ENCODE measurements around the gene ARHGAP42. TPM values are rescaled to one million over a fixed set of nuclear protein-coding genes. Genes with fewer than 3 reads are reported as not detected.
"Not testable (repeated sequence)": the region's sequence is repeated elsewhere in the genome, so short reads cannot be mapped to it uniquely, and the experiment has no call there.

ARHGAP42 gene
- total RNA-seq, 1 experiment from 2014 or later = 21.5 TPM

- Histone ChIP-seq H3K27me3 (ENCODE audit: control insufficient read depth, insufficient read depth, low read length) (no peaks in the 10 kb centered on the region), H3K4me3 (ENCODE audit: insufficient read depth, low read depth, low read length) (no peak overlapping the region), H3K36me3 (replicated peaks; ENCODE audit: control insufficient read depth, insufficient read depth, low read length) (no peaks in the 10 kb centered on the region)
- no peak for DNase-seq
These were observed 324.8 kb downstream of the ARHGAP42 start for GRCh38 chr11:101011881-101012280.

GRCh38 chr11:101013702-101014101, 326.6 kb downstream of the ARHGAP42 start:
- H3K4me3 ChIP-seq (ENCODE audit: insufficient read depth, low read depth, low read length); H3K36me3 ChIP-seq (replicated peaks; ENCODE audit: control insufficient read depth, insufficient read depth, low read length); H3K27me3 ChIP-seq (ENCODE audit: control insufficient read depth, insufficient read depth, low read length); DNase-seq: not testable (repeated sequence)

GRCh38 chr11:101014600-101015285, 327.7 kb downstream of the ARHGAP42 start:
- Histone ChIP-seq H3K4me3 (ENCODE audit: insufficient read depth, low read depth, low read length) (no peak overlapping the region), H3K27me3 (ENCODE audit: control insufficient read depth, insufficient read depth, low read length) (no peaks in the 10 kb centered on the region), H3K36me3 (replicated peaks; ENCODE audit: control insufficient read depth, insufficient read depth, low read length) (no peaks in the 10 kb centered on the region)
- DNase-seq = no peak

- no peak overlapping the region for H3K4me3 ChIP-seq (ENCODE audit: insufficient read depth, low read depth, low read length)
- DNase-seq = no peak
- no peaks in the 10 kb centered on the region for H3K36me3 ChIP-seq (replicated peaks; ENCODE audit: control insufficient read depth, insufficient read depth, low read length)
- H3K27me3 ChIP-seq (ENCODE audit: control insufficient read depth, insufficient read depth, low read length) = no peaks in the 10 kb centered on the region
These were observed 332.8 kb downstream of the ARHGAP42 start for GRCh38 chr11:101019870-101020269.

- Histone ChIP-seq H3K36me3 (replicated peaks; ENCODE audit: control insufficient read depth, insufficient read depth, low read length) (no peaks in the 10 kb centered on the region), H3K4me3 (ENCODE audit: insufficient read depth, low read depth, low read length) (no peak overlapping the region), H3K27me3 (ENCODE audit: control insufficient read depth, insufficient read depth, low read length) (no peaks in the 10 kb centered on the region)
- DNase-seq = no peak
These were observed 335.2 kb downstream of the ARHGAP42 start for GRCh38 chr11:101022256-101022655.

- DNase-seq = no peak
- H3K36me3 ChIP-seq (replicated peaks; ENCODE audit: control insufficient read depth, insufficient read depth, low read length) = no peaks in the 10 kb centered on the region
- no peak overlapping the region for H3K4me3 ChIP-seq (ENCODE audit: insufficient read depth, low read depth, low read length)
- no peaks in the 10 kb centered on the region for H3K27me3 ChIP-seq (ENCODE audit: control insufficient read depth, insufficient read depth, low read length)
These were observed 341.6 kb downstream of the ARHGAP42 start for GRCh38 chr11:101028644-101029043.

GRCh38 chr11:101030015-101030414, 342.9 kb downstream of the ARHGAP42 start:
- no peak for DNase-seq
- H3K36me3 ChIP-seq (replicated peaks; ENCODE audit: control insufficient read depth, insufficient read depth, low read length) = no peaks in the 10 kb centered on the region

GRCh38 chr11:101030692-101031091, 343.6 kb downstream of the ARHGAP42 start:
- H3K36me3 ChIP-seq (replicated peaks; ENCODE audit: control insufficient read depth, insufficient read depth, low read length) = no peaks in the 10 kb centered on the region
- H3K27me3 ChIP-seq (ENCODE audit: control insufficient read depth, insufficient read depth, low read length) = no peaks in the 10 kb centered on the region
- DNase-seq = no peak

More at GRCh38 chr11:101030015-101030414, 342.9 kb downstream of the ARHGAP42 start:
- H3K27me3 ChIP-seq (ENCODE audit: control insufficient read depth, insufficient read depth, low read length) = no peaks in the 10 kb centered on the region
- H3K4me3 ChIP-seq (ENCODE audit: insufficient read depth, low read depth, low read length) = no peak overlapping the region

GRCh38 chr11:101031713-101032112, 344.6 kb downstream of the ARHGAP42 start:
- H3K4me3 ChIP-seq (ENCODE audit: insufficient read depth, low read depth, low read length) = no peak overlapping the region
- no peak for DNase-seq
- H3K27me3 ChIP-seq (ENCODE audit: control insufficient read depth, insufficient read depth, low read length) = no peaks in the 10 kb centered on the region
- no peaks in the 10 kb centered on the region for H3K36me3 ChIP-seq (replicated peaks; ENCODE audit: control insufficient read depth, insufficient read depth, low read length)

More at GRCh38 chr11:101030692-101031091, 343.6 kb downstream of the ARHGAP42 start:
- H3K4me3 ChIP-seq (ENCODE audit: insufficient read depth, low read depth, low read length) = no peak overlapping the region

- H3K4me3 ChIP-seq (ENCODE audit: insufficient read depth, low read depth, low read length) = no peak overlapping the region
- H3K36me3 ChIP-seq (replicated peaks; ENCODE audit: control insufficient read depth, insufficient read depth, low read length) = no peaks in the 10 kb centered on the region
- no peak for DNase-seq
- H3K27me3 ChIP-seq (ENCODE audit: control insufficient read depth, insufficient read depth, low read length) = no peaks in the 10 kb centered on the region
These were observed 345.9 kb downstream of the ARHGAP42 start for GRCh38 chr11:101032991-101033390.

- H3K27me3 ChIP-seq (ENCODE audit: control insufficient read depth, insufficient read depth, low read length) = no peaks in the 10 kb centered on the region
- H3K36me3 ChIP-seq (replicated peaks; ENCODE audit: control insufficient read depth, insufficient read depth, low read length) = no peaks in the 10 kb centered on the region
- no peak overlapping the region for H3K4me3 ChIP-seq (ENCODE audit: insufficient read depth, low read depth, low read length)
- DNase-seq = no peak
These were observed 347.0 kb downstream of the ARHGAP42 start for GRCh38 chr11:101034076-101034475.

GRCh38 chr11:101035872-101036271, 348.8 kb downstream of the ARHGAP42 start:
- Histone ChIP-seq H3K27me3 (ENCODE audit: control insufficient read depth, insufficient read depth, low read length) (no peaks in the 10 kb centered on the region), H3K36me3 (replicated peaks; ENCODE audit: control insufficient read depth, insufficient read depth, low read length) (no peaks in the 10 kb centered on the region), H3K4me3 (ENCODE audit: insufficient read depth, low read depth, low read length) (no peak overlapping the region)
- no peak for DNase-seq
